Measurements from ENCODE around the gene RXRG.

RXRG gene

DNA sequence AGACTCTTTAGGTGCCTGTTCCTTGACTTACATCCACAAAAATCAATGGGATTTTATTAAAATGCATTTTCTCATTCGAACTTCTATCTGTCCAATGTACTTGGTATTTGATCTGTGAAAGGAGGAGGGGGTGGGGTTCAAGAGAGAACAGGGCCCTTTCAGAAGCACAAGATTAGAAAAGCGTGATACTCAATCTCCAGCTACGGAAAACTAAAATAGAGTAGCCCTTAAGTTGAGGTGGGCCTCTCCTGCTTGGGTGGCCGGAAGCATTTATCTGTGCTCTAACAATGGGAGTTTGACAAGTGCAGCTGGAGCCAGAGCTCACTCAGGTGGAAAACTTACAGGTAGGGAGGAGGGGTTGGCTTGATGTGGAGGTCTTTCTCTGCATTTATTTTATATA lies 462 bp upstream of the RXRG start:
- no peak for DNase-seq

DNA sequence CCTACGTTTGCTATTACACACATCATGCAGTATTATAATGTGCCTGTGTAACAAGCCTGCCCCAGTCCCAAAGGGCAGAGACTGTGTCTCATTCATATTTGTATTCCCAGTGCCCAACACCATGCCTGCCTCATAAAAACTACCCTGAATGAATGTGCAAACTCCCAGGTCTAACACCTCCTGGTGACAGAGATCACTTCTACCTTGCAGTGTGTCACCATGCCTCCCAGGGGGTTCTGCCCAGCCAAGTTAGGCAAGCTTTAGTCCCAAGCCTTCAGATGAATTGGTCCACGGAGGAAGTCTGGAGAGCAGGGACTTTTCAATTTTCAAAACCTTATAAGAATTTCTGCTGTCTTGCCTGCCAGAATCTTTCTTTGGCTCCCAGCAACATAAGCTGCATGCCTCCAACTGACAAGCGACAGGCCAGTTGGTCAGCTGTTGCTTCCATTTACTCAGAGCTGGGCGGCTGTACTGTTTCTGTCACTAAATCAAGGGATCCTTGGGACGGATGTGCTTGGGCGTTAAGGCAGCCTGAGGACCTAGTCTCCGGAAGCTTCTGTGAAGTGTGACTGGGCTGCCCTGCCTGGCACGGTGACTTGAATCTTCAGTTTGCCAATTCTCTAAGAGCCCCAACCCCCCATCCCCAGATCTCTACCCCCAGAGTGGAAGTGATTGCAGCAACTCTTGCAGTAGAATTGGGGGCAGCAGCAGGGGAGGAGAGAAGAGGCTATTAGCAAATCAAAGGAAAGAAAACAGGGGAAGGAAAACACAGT lies 1.2 kb downstream of the RXRG start:
- no peak for DNase-seq

DNA sequence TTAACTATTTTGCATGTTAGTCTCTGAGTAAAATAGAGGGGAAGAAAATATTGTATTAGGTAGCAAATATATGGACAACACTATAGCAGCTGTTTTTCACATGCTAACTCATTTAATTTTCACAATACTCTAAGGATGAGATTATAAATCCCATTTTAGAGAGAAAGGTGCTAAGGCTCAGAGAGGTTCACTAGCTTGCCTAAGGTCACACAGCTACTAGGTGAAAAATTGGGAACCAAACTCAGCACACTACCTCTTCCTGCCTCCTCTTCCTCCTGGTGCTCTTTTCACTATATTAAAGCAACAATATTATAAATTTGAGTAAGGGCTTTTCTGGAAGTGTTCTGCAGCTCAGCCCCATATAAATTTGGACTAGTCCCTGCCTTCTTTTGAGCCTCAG lies 2.3 kb downstream of the RXRG start:
- no peak for DNase-seq

DNA sequence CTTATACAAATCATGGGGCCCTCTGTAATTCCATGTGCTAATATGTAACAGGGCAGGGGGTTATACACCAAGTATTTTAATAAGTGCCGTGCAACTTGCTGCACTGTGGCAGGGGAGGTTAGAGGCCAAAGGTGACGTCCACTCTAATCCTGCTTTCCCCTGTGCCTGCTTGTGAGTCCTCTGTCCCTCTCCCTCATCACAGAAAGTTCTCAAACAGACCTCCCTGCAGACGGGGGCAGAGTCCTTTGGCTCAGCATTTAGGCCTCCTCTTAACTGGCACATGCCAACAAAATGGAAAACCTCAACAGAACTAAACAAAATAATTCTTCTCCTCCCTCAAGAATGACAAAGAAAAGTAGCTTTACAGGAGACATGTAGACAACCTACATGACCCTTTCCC lies 2.9 kb downstream of the RXRG start:
- no peak for DNase-seq

DNA sequence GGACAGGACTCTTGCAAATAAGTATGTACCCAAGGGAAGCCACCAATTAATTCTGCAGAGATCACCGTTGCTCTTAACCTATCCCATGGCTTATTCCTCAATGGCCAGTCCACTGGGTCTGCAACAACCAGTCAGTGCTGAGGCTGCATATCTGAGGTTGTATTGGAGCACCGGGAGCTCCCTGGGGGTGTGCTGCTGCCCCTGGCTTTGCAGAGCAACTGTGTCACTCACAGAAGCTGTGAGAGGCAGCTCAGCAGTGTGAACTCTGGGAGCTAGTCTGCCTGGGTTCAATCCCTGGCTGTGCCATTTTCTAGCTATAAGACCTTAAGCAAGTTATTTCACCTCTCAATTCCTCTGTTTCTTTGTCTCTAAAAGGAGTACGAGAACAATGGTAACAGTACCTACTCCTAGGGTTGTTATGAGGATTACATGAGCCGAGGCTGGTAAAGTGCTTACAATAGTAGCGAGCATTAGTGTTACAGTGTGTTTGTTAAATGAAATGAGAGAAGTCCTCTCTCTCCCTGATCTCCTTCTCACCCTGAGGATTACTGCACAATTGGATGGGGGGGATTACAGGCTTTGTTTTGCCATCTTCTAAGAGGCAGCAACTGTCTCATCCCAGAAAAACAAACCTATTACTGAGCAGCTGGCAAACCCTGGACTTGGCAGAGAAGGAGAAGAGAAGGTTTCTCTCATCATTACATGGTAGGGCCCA lies 3.6 kb downstream of the RXRG start:
- DNase-seq = no peak

DNA sequence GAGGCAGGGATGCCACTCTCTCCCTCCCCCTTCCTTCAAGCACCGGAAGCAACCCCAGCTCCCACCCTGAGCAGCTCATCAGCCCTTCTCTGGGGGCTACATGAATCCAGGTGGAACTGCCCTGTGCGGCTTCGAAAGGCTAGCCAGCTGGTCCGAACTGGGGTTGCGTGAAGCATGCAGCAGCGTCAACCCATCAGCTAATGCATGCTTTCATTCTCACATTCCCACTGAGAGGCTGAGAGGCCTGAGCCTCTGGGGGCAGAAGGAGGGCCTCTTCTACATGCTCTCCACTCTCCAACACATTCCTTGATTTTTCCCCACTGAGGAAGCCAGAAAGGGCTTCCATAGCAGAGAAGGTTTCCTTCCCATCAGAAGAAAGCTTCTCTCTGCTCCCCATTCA lies 5.6 kb downstream of the RXRG start:
- DNase-seq = no peak

DNA sequence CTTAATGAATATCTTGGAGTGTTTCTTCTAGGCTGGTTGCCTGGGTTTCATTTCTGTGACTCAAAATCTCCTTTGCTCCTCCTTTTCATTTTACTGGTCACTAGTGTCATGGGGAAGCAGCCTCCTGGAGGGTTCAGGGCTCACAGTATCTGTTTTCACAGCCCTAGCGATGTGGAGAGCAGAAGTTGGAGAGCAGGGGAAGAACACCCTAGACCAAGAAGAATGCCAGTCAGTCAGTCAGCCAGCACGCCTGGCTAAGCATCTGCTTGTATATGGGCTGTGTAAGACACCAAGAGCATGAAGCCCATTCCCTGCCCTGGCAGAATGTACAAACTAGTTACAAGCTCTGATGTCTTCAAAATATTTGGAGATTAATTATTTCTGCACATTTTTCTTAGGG lies 7.9 kb downstream of the RXRG start:
- DNase-seq = no peak

DNA sequence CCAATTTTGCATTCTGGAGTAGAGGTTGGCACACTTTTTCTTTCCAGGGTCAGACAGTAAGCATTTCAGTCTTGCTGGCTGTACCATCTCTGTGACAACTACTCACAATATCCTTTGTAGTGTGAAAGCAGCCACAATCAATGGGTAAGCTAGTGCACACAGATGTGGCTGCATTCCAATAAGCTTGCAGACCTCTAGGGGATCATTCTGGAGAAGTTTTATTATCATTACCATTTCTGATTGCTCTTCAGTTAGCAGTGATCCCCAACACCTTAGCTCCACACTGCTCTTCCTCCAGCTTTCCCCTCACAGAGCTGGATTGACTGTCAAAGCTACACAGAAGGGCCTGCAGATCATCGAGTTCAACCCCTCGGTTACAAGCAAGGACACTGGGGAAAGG lies 9.1 kb downstream of the RXRG start:
- no peak for DNase-seq

DNA sequence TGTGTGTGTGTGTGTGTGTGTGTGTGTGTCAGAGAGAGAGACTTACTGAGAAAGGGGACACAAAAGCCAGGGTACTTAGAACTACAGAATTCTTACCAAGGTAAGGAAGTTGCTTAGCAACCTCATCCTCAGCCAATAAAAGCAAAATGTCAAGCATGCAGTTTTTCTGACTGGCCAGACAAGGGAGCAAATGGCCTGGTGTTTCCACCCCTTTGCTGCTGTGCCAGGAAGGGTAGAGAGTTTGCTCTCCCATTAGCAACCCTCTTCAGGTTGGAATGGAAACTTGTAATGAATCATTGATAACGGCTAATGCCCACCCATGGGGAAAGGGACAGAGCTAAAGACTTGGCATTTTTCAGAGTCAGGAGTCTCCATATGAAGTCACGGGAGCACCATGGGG lies 10.6 kb downstream of the RXRG start:
- DNase-seq = no peak

DNA sequence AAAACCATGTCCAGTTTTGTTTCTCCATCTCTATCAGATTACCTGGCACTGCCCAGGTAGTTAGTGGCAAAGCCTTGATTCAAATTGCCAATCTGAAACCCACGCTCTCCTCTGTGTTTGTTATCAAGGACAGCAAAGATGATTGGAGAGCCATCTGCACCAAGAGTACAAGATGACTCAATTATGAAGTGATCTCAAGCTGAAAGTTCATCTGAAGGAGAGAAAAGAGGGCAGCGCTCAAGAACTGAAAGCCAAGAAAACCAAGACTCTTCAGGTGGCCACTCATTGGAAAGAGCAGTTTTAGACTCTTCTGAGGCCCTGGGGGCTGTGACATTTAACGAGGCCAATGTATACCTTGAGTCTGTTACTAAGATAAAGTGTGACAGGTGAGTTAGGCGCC lies 13.8 kb downstream of the RXRG start:
- DNase-seq = no peak

DNA sequence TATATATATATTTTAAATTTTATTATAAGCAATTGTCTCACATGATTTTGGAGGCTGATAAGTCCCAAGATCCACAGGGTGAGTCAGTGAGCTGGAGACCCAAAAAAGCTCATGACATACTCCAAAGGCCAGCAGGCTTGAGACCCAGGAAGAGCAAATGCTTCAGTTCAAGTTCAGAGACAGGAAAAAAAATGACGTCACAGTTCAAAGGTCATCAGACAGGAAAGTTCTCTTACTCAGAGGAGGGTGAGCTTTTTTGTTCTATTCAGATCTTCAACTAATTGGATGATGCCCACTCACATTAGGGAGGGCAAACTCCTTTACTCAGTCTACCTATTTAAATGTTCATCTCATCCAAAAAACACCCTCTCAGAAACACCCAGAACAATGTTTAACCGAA lies 18.2 kb downstream of the RXRG start:
- DNase-seq = no peak

DNA sequence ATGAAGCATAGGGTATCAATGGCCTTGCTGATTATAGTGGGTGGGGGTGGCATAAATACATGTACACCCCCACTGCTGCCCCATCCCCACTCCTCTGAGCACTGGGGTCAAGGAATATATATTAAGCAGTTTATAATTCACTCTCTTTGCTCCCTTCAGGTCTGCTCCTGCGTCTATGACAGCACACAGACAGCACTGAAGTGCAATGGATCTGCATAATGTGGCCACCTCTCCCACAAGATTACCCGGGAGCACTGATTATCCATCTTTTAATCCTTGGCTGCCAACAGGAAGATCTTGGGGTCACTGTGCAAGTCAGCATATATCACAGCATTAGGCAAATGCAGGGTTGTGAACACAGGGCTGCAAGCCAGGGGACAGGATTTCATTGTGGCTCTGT lies 19.3 kb downstream of the RXRG start:
- no peak for DNase-seq

DNA sequence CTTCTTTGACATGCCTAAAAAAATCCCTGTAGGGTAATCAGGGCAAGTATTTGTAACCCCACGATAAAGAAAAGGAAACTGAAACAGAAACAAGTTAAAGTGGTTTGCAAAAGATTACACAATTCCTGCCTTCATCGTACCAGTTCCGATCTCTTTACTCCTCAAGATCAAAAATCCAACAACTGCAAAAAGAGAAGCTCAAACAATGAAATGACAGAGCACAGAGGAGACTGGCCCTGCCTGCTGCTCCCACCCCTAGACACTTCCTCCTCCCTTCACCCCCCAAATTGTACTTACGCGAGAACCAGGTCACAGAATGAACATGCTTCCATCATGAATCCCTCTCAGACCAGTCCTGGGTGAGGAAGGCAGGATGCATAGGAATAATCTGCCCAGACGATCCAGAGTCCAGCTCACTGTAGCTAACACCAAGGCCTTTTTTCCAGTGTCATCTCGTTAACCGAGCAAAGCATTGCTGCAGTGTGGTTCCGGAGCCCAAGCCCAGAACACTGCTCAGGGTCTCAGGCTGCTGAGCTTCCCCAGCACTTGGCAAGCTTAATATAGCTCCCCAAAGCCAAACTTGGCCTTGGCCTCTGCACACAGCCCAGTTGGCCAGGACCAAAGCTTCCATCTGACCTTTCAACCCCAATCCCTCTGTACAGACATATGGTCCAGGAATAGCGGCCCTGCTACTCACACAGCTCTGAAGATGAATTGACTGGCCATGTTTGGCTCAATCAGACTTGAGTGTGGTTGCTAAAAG lies 20.3 kb downstream of the RXRG start:
- peak in 1 of 2 experiments; percentile 5 for DNase-seq

DNA sequence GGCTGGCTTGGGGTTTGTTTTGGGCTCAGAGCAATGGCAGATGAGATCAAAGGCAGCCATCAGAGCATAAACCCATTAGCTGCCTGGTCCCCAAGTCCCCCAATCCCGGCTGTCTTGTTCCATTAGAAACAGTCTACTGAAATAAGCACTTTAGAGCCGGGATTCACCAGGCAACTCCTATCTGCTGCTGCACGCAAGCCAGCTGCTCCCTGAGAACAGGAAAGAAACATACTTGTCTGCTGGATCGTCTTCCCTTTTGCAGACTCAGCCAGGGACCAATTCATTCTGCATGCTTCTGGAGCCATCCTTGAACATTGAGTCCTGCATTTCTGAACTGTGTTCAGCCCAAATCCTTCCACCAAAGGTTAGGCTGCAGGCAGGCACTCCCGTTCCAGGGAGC lies 21.8 kb downstream of the RXRG start:
- no peak for DNase-seq

DNA sequence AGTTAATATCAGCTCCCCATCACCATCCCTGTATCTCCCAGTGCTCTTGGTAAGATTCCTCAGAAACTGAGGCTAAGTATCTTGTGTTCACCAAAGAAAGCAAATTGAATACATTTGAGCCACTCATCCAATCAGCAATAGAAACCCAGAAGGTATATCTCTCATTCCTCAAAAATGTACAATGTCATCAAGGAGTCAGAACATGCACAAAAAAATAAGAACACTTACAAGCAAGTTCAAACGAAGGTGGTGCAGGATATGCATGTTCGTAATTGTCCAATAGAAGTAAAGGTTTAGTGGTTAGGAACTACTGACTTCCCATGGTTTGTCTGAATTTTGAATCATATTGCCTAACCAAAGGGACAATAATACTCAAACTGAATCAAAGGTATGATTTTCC lies 24.3 kb downstream of the RXRG start:
- no peak for DNase-seq

DNA sequence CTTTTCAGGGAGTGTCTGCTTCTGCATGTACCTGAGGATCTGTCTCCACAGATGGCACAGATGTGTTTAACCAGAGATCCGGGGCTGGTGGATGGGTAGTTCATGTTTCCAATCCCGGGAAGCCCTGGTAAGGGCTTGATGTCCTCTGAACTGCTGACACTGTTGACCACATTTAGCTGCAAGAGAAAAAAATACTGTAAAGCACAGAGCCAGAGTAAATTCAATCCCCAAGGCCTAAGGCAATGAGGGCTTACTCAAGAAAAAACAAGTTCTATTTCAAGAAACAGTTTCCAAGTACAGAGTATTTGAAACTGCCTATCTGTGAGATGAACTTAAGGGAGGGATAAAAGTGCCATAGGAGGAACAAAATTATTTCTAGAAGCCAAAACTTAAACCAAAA lies 25.1 kb downstream of the RXRG start:
- DNase-seq = no peak

DNA sequence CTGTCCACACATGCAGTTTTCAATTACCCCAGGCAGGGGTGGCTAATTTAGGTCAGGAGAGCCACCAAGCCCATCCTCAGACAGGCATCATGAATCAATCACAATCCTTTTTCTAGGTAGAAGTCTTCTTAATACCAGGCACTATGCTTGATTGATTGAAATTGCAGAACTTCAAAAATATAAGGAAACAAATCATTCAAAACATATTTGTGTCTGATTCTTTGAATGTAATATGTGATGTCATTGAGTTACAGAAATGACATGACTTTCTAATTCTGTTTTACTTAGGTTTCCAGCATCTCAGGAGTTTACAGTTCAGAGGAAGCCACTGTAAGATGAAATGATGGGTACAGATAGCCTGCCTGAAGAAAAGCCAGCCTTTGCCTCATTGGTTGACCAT lies 26.7 kb downstream of the RXRG start:
- no peak for DNase-seq

DNA sequence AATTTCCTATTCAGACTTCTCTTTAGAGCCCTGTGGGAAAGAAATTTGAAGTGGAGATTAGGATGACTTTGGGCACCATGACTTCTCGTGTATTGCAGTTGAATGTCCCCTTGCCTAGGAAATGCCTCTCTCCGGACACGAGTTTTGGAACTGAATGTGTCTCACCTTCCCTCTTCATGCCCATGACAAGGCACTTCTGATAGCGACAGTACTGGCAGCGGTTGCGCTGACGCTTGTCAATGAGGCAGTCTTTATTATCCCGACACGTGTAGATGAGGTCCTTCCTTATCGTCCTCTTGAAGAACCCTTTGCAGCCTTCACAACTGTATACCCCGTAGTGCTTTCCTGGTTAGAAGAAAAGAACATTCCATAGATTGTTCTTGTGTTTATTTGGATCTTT lies 28.1 kb downstream of the RXRG start:
- no peak for DNase-seq

DNA sequence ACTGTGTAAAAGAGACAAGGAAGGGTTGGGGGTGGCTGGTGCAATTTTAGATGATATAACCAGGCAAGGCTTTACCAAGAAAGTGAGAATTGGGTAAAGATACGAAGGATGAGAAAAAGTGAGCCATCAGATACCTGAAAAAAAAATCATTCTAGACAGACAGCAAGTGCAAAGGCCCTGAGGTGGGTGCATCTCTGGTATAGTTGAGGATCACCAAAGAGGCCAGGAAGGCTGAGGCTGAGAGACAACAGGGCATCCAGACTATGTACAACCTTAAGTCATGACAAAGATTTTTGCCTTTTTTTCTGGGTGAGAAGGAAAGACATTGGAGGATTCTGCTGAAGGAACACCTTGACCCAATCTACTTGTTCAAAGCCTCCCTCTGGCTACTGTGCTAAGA lies 29.9 kb downstream of the RXRG start:
- DNase-seq = no peak

DNA sequence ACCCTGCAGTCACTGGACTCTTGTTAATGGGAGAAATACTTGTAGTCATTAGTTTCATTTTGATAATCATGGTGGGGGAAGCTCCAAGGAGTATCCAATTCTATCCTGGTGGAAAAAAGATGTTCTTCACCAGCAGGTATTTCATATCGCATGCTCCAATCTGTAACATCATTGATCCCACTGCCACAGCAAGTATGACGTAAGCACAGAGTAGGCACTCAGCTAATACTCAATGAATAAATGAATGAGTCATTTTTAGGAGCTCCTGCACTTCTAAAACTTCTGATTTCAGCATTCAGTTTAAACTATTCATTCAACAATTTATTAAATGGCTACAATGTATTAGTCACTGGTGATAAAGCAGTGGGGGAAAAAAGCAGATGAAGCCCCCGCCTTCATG lies 30.3 kb downstream of the RXRG start:
- no peak for DNase-seq

DNA sequence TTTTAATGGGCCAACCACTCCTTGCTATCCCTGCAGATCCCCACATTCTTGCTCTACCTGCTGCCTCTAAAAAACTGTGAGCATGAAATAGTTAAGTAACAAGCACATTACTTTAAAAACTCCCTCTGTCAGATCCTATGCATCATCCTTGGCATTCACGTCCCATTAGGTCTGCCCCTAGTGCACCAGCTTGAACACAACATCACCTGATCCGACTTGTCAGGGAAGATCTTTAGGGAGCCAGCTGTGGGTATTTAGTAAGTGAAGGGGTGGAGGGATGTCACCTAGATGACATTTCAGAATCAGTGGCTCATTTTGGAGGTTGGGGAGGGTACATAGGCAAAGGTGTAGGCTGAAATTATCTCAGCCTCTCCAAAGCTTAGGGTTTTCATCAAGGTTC lies 33.5 kb downstream of the RXRG start:
- no peak for DNase-seq

DNA sequence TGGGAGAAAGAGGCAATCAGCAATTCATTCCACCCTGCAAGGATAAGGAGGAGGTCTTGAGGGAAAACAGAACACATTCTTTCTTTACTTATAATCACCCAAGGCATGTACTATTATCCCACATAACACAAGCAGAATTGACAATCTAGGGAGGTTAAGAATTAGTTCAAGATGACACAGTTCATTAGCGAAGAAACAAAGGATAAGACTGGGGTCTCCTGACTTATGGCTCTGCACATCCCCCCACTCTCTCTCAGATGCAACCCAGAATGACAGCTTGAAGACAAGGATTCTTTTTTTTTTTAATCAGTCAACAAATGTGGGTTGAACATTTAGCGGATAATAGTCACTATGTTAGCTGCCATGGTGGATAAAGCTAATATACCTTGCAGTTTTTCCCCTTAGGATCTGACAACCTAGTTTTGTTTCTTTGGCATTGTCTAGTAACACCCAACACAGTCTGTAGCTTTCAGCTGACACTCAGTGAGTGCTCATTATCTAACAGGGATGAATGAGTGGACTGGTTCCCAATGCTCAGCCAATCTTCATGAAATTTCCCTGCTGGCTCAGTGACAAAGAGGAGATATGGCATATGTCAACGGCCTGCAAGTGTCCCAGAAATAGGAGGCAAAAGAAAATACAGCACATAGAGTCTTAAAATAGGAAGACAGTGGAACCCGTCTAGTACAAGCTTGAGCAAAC lies 35.1 kb downstream of the RXRG start:
- no peak for DNase-seq

DNA sequence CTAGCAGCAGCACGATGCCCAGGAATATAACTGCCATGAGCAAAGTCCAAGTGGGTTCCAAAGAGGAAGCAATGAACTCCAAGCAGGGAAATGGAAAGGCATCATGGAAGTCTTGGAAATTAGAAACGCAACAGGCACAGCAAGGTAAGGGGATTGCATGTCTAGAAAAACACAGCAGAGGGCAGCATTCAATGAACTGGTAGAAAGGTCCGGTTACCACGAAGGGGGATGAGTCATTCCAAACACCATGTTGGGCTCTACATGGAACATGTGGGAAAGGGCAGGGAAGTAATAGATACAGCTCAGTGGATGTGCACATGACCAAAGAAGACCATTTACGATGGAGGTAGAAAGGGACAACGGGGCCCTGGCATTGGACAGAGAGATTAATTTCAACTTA lies 36.4 kb downstream of the RXRG start:
- peak in 1 of 2 experiments; percentile 11 for DNase-seq
